K562 (cell line): Measurements from ENCODE around the gene SIRPD. TPM values are rescaled to one million over a fixed set of nuclear protein-coding genes. Genes with fewer than 3 reads are reported as not detected.

Source experiments
- RFX7 ChIP-seq: fragments of 250-450 bp; sonication (Bioruptor Pico); IDR thresholded peaks from 2 replicates; pipeline ENCODE4 v1.5.1; 2021; ENCODE audit warnings: mild to moderate bottlenecking
- ZNF311 ChIP-seq: fragments of 250-450 bp; sonication (Bioruptor Pico); IDR thresholded peaks from 2 replicates; pipeline ENCODE4 v1.4.0; 2020; ENCODE audit warnings: mild to moderate bottlenecking, moderate library complexity
- polyA plus RNA-seq, 8 experiments: library from polyadenylated mRNA; depleted of rRNA in 4 of 8; stranded (reverse) in 5 of 8; unstranded in 3 of 8; fragments of >200 nt; fragmentation: Nextera tagmentation in 2 of 8; fragmentation: Illumina TruSeq in 1 of 8; extraction: Ambion mirVana in 2 of 8; extraction: Trizol in 1 of 8; gene quantifications; 2 replicates each; pipeline versions ENCODE4 v1.2.1 to v1.2.3, GENCODE V29; 2011 to 2014; ENCODE audit warnings: inconsistent platforms in 1 of 8, missing spikeins in 1 of 8
- total RNA-seq, 7 experiments: library from RNA; depleted of rRNA in 6 of 7; stranded (reverse); fragments of >200 nt in 6 of 7; fragmentation: Illumina TruSeq in 2 of 7; extraction: Trizol in 2 of 7; gene quantifications; 2 replicates each; pipeline versions ENCODE4 v1.2.1 to v1.2.3, GENCODE V29; 2011 to 2021; ENCODE audit warnings: low replicate concordance in 1 of 7
- TF ChIP-seq, protein P1 (sequence below), 3 experiments: fragments of 200-800 bp in 1 of 3; fragments of 250-450 bp in 1 of 3; fragments of 450-650 bp in 1 of 3; sonication (Bioruptor Pico) in 1 of 3; sonication (Bioruptor generic) in 1 of 3; formaldehyde crosslinking in 1 of 3; IDR thresholded peaks; 2 replicates each; pipeline versions ENCODE4 v1.6.1 to v1.8.0; 2016 to 2022; ENCODE audit warnings: mild to moderate bottlenecking in 2 of 3, missing genetic modification characterization in 2 of 3, missing compliant biosample characterization in 1 of 3, moderate library complexity in 1 of 3
- TF ChIP-seq, protein P2 (sequence below): fragments of 200-800 bp; sonication (Bioruptor generic); IDR thresholded peaks from 2 replicates; pipeline ENCODE4 v1.6.1; 2017; ENCODE audit warnings: missing genetic modification characterization, missing compliant biosample characterization
- TF ChIP-seq, protein P3 (sequence below), 2 experiments: fragments of 450-650 bp; IDR thresholded peaks; 2 replicates each; pipeline ENCODE4 v1.6.1; 2016

SIRPD gene
- total and polyA plus RNA-seq, 9 of the 15 experiments (the other 6 are each of a cell fraction or from before 2014, with no cell fraction given) = not detected

GRCh38 chr20:1500496-1500895, 57.0 kb downstream of the SIRPD start (continued):
- TF ChIP-seq, protein P1, sequence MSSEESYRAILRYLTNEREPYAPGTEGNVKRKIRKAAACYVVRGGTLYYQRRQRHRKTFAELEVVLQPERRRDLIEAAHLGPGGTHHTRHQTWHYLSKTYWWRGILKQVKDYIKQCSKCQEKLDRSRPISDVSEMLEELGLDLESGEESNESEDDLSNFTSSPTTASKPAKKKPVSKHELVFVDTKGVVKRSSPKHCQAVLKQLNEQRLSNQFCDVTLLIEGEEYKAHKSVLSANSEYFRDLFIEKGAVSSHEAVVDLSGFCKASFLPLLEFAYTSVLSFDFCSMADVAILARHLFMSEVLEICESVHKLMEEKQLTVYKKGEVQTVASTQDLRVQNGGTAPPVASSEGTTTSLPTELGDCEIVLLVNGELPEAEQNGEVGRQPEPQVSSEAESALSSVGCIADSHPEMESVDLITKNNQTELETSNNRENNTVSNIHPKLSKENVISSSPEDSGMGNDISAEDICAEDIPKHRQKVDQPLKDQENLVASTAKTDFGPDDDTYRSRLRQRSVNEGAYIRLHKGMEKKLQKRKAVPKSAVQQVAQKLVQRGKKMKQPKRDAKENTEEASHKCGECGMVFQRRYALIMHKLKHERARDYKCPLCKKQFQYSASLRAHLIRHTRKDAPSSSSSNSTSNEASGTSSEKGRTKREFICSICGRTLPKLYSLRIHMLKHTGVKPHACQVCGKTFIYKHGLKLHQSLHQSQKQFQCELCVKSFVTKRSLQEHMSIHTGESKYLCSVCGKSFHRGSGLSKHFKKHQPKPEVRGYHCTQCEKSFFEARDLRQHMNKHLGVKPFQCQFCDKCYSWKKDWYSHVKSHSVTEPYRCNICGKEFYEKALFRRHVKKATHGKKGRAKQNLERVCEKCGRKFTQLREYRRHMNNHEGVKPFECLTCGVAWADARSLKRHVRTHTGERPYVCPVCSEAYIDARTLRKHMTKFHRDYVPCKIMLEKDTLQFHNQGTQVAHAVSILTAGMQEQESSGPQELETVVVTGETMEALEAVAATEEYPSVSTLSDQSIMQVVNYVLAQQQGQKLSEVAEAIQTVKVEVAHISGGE (CRISPR knock-in tag; IDR thresholded peaks at IDR 0.05) = peak in 1 of 3 experiments; percentile 53; a peak in 2 of 6 replicates
- TF ChIP-seq, protein P2, sequence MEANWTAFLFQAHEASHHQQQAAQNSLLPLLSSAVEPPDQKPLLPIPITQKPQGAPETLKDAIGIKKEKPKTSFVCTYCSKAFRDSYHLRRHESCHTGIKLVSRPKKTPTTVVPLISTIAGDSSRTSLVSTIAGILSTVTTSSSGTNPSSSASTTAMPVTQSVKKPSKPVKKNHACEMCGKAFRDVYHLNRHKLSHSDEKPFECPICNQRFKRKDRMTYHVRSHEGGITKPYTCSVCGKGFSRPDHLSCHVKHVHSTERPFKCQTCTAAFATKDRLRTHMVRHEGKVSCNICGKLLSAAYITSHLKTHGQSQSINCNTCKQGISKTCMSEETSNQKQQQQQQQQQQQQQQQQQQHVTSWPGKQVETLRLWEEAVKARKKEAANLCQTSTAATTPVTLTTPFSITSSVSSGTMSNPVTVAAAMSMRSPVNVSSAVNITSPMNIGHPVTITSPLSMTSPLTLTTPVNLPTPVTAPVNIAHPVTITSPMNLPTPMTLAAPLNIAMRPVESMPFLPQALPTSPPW (CRISPR knock-in tag) = 0 out of 2 replicates have a peak, but pooled peaks have one; percentile 18
- TF ChIP-seq ZNF311 (CRISPR knock-in tag) (no peak), RFX7 (CRISPR knock-in tag) (no peak)
- TF ChIP-seq, protein P3, sequence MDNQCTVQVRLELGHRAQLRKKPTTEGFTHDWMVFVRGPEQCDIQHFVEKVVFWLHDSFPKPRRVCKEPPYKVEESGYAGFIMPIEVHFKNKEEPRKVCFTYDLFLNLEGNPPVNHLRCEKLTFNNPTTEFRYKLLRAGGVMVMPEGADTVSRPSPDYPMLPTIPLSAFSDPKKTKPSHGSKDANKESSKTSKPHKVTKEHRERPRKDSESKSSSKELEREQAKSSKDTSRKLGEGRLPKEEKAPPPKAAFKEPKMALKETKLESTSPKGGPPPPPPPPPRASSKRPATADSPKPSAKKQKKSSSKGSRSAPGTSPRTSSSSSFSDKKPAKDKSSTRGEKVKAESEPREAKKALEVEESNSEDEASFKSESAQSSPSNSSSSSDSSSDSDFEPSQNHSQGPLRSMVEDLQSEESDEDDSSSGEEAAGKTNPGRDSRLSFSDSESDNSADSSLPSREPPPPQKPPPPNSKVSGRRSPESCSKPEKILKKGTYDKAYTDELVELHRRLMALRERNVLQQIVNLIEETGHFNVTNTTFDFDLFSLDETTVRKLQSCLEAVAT (IDR thresholded peaks at IDR 0.05) = no peak
